Measurements from ENCODE around the gene MEF2D.
A peak's percentile ranks its signal among the peaks of the same experiment; 100 is the strongest.

MEF2D gene

GRCh38 chr1:156422602-156423091, 77.9 kb downstream of the MEF2D start:
- H3K27ac ChIP-seq, result no peak overlapping the region
- no peak overlapping the region for H3K4me3 ChIP-seq

DNA sequence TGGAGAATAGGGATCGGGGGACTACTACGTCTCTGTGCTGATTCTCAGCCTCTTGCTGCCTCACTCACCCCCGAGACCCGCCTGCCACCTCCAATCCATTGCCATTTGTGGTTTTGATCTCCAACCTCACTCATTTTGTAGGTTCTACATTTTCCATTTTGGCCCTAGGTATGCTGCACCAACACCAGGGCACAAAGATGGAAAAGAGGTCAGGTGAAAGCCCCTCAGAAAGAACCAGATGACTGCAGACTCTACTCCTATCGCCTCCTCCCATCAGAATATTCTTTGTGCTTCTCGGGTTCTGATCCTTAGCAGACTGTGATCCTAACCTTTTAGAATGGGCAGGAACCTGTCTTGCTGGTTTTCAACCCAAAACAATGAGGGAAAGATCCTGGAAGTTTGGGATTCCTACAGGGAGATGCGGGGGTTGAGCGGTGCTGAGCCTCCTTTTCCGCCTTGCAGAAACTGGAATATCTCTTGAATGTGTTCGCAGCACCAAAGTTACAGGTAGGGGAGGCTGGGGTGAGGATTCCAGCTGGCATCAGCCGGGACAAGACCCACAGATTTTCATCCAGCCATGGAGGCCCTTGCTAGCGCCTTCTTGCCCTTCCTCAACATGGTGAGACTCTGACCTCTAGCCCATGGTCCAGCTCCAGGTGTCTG, 78.5 kb downstream of the MEF2D start:
- Histone ChIP-seq H3K4me3 (peak overlapping the region in 6 of 7 experiments; percentile 12 to 33 (median 25)), H3K27ac (no peak overlapping the region)

GRCh38 chr1:156421062-156421938, 79.3 kb downstream of the MEF2D start:
- H3K4me3 ChIP-seq, result peak overlapping the region; percentile 11 to 33 (median 24)

GRCh38 chr1:156420205-156421061, 80.1 kb downstream of the MEF2D start:
- Histone ChIP-seq H3K4me3 (peak overlapping the region; percentile 11 to 33 (median 24)), H3K27ac (no peak overlapping the region)

More at GRCh38 chr1:156421062-156421938, 79.3 kb downstream of the MEF2D start:
- H3K27ac ChIP-seq, result no peak overlapping the region

DNA sequence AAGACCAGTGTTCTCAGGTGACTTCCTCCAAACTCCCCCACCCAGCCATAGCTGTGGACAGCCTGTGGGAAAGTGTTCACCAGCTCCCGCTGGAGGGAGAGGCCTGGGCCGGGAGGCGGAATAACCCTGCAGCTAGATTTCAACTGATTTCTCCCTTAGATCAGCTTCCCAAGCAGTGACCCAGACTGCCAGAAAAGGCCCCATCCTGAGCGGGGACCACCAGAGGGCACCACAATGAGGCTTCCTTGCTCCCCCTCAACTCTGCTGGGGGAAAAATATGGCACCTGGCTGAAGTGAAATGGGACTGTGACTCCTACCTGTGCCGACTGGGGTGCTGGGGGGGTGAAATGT, 80.7 kb downstream of the MEF2D start:
- peak overlapping the region; percentile 11 to 33 (median 24) for H3K4me3 ChIP-seq
- no peak overlapping the region for H3K27ac ChIP-seq

DNA sequence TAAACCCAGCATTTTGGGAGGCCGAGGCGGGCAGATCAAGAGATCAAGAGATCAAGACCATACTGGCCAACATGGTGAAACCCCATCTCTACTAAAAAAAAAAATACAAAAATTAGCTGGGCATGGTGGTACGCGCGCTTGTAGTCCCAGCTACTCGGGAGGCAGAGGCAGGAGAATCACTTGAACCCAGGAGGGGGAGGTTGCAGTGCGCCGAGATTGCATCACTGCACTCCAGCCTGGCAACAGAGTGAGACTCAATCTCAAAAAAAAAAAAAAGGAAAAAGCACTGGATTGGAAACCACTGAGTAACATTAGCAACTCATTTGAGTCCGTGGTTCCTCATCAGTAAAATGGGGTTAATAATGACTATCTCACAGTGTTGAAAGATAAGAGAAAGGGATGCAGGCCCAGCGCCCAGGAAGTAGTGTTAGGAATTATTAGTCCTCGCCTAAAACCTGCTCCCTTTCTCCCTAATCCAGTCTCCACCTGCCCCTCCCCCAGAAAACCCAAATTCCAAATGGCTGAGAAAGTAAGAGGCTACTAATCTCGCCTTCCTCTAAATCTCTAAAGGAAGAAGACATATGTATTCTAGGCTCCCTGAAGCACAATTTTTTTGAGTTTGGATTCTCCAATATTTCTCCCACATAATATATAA, 82.0 kb downstream of the MEF2D start:
- no peak overlapping the region for H3K4me3 ChIP-seq
- no peak overlapping the region for H3K27ac ChIP-seq

- Histone ChIP-seq H3K4me3 (no peak overlapping the region), H3K27ac (no peak overlapping the region)
Observed at GRCh38 chr1:156417401-156418020, 83.1 kb downstream of the MEF2D start.

GRCh38 chr1:156416993-156417392, 83.6 kb downstream of the MEF2D start:
- Histone ChIP-seq H3K4me3 (no peak overlapping the region), H3K27ac (no peak overlapping the region)

DNA sequence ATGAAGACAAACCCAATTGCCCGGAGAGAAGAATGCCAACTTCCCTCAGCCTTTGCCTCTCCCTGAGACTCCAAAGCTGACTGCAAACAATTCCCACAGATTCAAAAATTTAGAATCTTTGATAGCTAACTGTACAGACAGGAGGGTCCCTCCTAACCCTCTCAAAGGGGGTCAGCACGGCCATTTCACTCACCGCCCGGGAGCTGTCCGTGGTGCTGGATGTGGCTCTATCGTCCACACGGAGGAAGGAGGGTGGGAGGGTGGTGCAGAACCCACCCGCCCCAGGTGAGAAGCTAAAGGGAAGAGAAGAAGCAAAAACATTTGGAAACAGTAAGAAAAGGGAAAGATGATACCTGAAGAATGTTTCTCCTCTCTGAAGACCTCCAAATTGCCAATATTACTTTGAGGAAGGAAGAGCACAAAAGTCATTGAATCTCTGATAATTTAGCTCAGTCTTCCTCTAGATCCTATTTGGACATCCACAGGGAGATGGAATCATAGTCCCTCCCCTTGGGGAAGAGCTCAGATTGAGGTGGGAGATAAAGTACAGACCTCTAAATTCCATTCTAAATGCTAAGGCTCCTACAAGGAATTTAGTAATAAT, 86.0 kb downstream of the MEF2D start:
- no peak overlapping the region for H3K4me3 ChIP-seq
- no peak overlapping the region for H3K27ac ChIP-seq

Measured in skin epidermis (tissue), 12 donors.